KMS-11 (cell line): ENCODE data around the gene HERPUD2.
"Not testable (repeated sequence)": the region's sequence is repeated elsewhere in the genome, so short reads cannot be mapped to it uniquely, and the experiment has no call there.

ENCODE experiments used
- H2AFZ ChIP-seq: fragments of 200-600 bp; sonication (generic); 2 replicates; pipeline ENCODE4 v1.6.1; 2016; ENCODE audit warnings: antibody characterized with exemption, mixed run types, low read depth
- H3K27ac ChIP-seq: fragments of 200-600 bp; sonication (generic); 2 replicates; pipeline ENCODE4 v1.6.1; 2016; ENCODE audit warnings: mild to moderate bottlenecking, mixed run types
- H3K27me3 ChIP-seq: fragments of 200-600 bp; sonication (generic); 2 replicates; pipeline ENCODE4 v1.6.1; 2017; ENCODE audit warnings: mild to moderate bottlenecking, low read depth, mixed run types, moderate library complexity; ENCODE audit not compliant: insufficient read depth
- H3K36me3 ChIP-seq: fragments of 200-600 bp; sonication (generic); 2 replicates; pipeline ENCODE4 v1.6.1; 2017; ENCODE audit warnings: mild to moderate bottlenecking, mixed run types; ENCODE audit not compliant: insufficient read depth
- H3K4me1 ChIP-seq: fragments of 200-600 bp; sonication (generic); 2 replicates; pipeline ENCODE4 v1.6.1; 2016; ENCODE audit warnings: mild to moderate bottlenecking, low read depth, mixed run types; ENCODE audit not compliant: poor library complexity, severe bottlenecking
- H3K4me2 ChIP-seq: fragments of 200-600 bp; sonication (generic); 2 replicates; pipeline ENCODE4 v1.7.0; 2016; ENCODE audit warnings: mild to moderate bottlenecking, mixed run types
- H3K4me3 ChIP-seq: fragments of 200-600 bp; sonication (generic); IDR thresholded peaks from 2 replicates; pipeline ENCODE4 v1.6.1; 2017; ENCODE audit warnings: low read depth, low read length, mixed read lengths; ENCODE audit not compliant: insufficient read depth
- H3K79me2 ChIP-seq: fragments of 200-600 bp; sonication (generic); 2 replicates; pipeline ENCODE4 v1.6.1; 2016; ENCODE audit warnings: low read depth, mixed run types; ENCODE audit not compliant: insufficient read depth
- H3K9ac ChIP-seq: fragments of 200-600 bp; sonication (generic); 2 replicates; pipeline ENCODE4 v1.6.1; 2016; ENCODE audit warnings: mild to moderate bottlenecking, mixed run types
- H4K20me1 ChIP-seq: fragments of 200-600 bp; sonication (generic); 2 replicates; pipeline ENCODE4 v1.6.1; 2016; ENCODE audit warnings: mild to moderate bottlenecking, mixed run types; ENCODE audit not compliant: insufficient read depth
- CTCF ChIP-seq: fragments of 200-600 bp; sonication (generic); conservative IDR thresholded peaks from 2 replicates; pipeline ENCODE4 v1.6.1; 2017; ENCODE audit warnings: low read depth, mild to moderate bottlenecking, antibody characterized with exemption, low read length, moderate library complexity, mixed read lengths

Gene HERPUD2

GRCh38 chr7:35677582-35678356 lies 17.2 kb downstream of the HERPUD2 start:
- H3K79me2 ChIP-seq = no peaks in the 10 kb centered on the region
- TF ChIP-seq CTCF = no peak

DNA sequence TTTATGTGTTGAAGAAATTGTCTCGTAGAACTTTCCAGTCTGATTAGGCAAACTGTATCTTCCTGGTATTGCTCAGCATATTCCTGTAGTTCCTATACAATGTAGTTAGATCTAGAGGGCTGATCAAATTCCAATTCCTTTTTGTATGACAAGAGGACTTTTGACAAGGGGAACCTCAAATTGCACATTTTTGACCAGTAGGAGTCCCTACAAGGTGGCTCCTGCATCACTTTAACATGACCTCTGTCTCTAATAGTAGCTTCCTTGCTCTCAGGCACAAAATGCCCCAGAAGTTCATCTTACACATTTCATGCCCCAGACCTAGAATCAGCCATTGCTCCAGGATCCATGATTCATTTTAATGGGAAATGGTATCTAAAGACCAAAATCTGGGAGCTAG lies 18.7 kb downstream of the HERPUD2 start:
- TF ChIP-seq CTCF = no peak
- H3K4me1 ChIP-seq = peaks cover 20% of the 10 kb centered on the region
- no peaks in the 10 kb centered on the region for H4K20me1 ChIP-seq
- no peak overlapping the region for H2AFZ ChIP-seq
- H3K79me2 ChIP-seq = no peaks in the 10 kb centered on the region
- no peak overlapping the region for H3K27ac ChIP-seq
- no peaks in the 10 kb centered on the region for H3K36me3 ChIP-seq
- no peak overlapping the region for H3K9ac ChIP-seq
- H3K27me3 ChIP-seq = no peaks in the 10 kb centered on the region
- no peak overlapping the region for H3K4me3 ChIP-seq
- H3K4me2 ChIP-seq = no peak overlapping the region

More at GRCh38 chr7:35677582-35678356, 17.2 kb downstream of the HERPUD2 start:
- no peaks in the 10 kb centered on the region for H4K20me1 ChIP-seq
- H3K27me3 ChIP-seq = no peaks in the 10 kb centered on the region
- H3K36me3 ChIP-seq = no peaks in the 10 kb centered on the region
- no peak overlapping the region for H3K9ac ChIP-seq
- H2AFZ ChIP-seq = no peak overlapping the region
- no peak overlapping the region for H3K4me3 ChIP-seq
- H3K27ac ChIP-seq = no peak overlapping the region
- peaks cover 28% of the 10 kb centered on the region for H3K4me1 ChIP-seq
- H3K4me2 ChIP-seq = no peak overlapping the region

GRCh38 chr7:35670856-35671569 lies 23.9 kb downstream of the HERPUD2 start:
- Histone ChIP-seq H3K27me3 (no peaks in the 10 kb centered on the region), H2AFZ (no peak overlapping the region), H3K4me1 (no peaks in the 10 kb centered on the region), H3K9ac (no peak overlapping the region), H3K79me2 (no peaks in the 10 kb centered on the region), H3K36me3 (0 out of 2 replicates have a peak, but pooled peaks cover 7% of the 10 kb centered on the region), H3K27ac (no peak overlapping the region), H3K4me2 (no peak overlapping the region), H4K20me1 (no peaks in the 10 kb centered on the region), H3K4me3 (no peak overlapping the region)
- no peak for TF ChIP-seq CTCF

- not testable (repeated sequence) for H4K20me1 ChIP-seq, H3K4me2 ChIP-seq, H2AFZ ChIP-seq, H3K4me3 ChIP-seq, H3K9ac ChIP-seq, H3K36me3 ChIP-seq, H3K27ac ChIP-seq, H3K27me3 ChIP-seq, H3K79me2 ChIP-seq, H3K4me1 ChIP-seq
Measured at GRCh38 chr7:35660411-35660810, 34.5 kb downstream of the HERPUD2 start.
